Aorta (tissue), 5 donors: Measurements from ENCODE around the gene MRFAP1. TPM values are rescaled to one million over a fixed set of nuclear protein-coding genes. Genes with fewer than 3 reads are reported as not detected.
"Not testable (repeated sequence)": the region's sequence is repeated elsewhere in the genome, so short reads cannot be mapped to it uniquely, and the experiment has no call there.

Experiments used
- ATAC-seq: fragments of 200-7000 bp; cut with Tn5 transposase; one replicate; pipeline ENCODE4 v1.9.1; 2022; ENCODE audit warnings: moderate library complexity; ENCODE audit not compliant: low FRiP score
- DNase-seq, 2 donors: peaks; one replicate each; pipeline ENCODE4 v3.0.0-alpha.2; 2020
- H3K27ac ChIP-seq, 2 donors: one replicate each; pipeline ENCODE4 v1.5.1; 2013; ENCODE audit warnings: low read length in 2 of 2, mild to moderate bottlenecking in 2 of 2, moderate library complexity in 2 of 2, control low read depth in 1 of 2, inconsistent platforms in 1 of 2, low read depth in 1 of 2
- H3K27me3 ChIP-seq, 2 donors: one replicate each; pipeline ENCODE4 v1.6.1; 2013; ENCODE audit warnings: control low read depth in 1 of 2, low read length in 1 of 2, mild to moderate bottlenecking in 1 of 2, moderate library complexity in 1 of 2; ENCODE audit not compliant: insufficient read depth in 2 of 2, control insufficient read depth in 1 of 2
- H3K36me3 ChIP-seq, 2 donors: one replicate each; pipeline ENCODE4 v1.6.1; 2013; ENCODE audit warnings: control low read depth in 1 of 2, low read length in 1 of 2, mild to moderate bottlenecking in 1 of 2; ENCODE audit not compliant: insufficient read depth in 2 of 2, control insufficient read depth in 1 of 2
- H3K4me1 ChIP-seq, 2 donors: one replicate each; pipeline ENCODE4 v1.6.1; 2013; ENCODE audit warnings: low read length in 2 of 2, control low read depth in 1 of 2, mild to moderate bottlenecking in 1 of 2, moderate library complexity in 1 of 2; ENCODE audit not compliant: insufficient read depth in 2 of 2, control insufficient read depth in 1 of 2
- H3K4me3 ChIP-seq, 2 donors: one replicate each; pipeline ENCODE4 v1.5.1; 2013; ENCODE audit warnings: low read length in 2 of 2, control low read depth in 1 of 2, mild to moderate bottlenecking in 1 of 2
- H3K9me3 ChIP-seq: one replicate; pipeline ENCODE4 v1.6.1; 2013; ENCODE audit warnings: mild to moderate bottlenecking, low read length; ENCODE audit not compliant: control insufficient read depth
- WGBS, 2 donors: extraction: QIAGEN DNeasy Blood & Tissue Kit; methylation state at CpG; one replicate each; pipeline ENCODE4 v1.1.7; 2013; 5-methylcytosine and 5-hydroxymethylcytosine counted together
- intact Hi-C, 2 donors: fragments of 100-400 bp; cut with DNase I; formaldehyde crosslinking; loops; one replicate each; pipeline versions ENCODE4 v1.14.2 to v1.15.0; 2022
- polyA plus RNA-seq, 2 donors: library from polyadenylated mRNA; stranded (reverse); fragments of 200-250 nt; gene quantifications; one replicate each; pipeline ENCODE4 v1.2.3, GENCODE V29; 2013
- total RNA-seq, 2 donors: library from RNA; stranded (reverse); fragmentation: NEBNext Ultra II Directional; extraction: Animal tissue kit (Norgen Biotek cat#: 25700); gene quantifications; one replicate each; pipeline ENCODE4 v1.2.1, GENCODE V29; 2021
- donor health status: healthy with polysubstance abuse.
- donor health status: Bipolar disorder and iron deficiency.
- donor health status: DM: no; HTN: no; CAD: no.
- donor health status: DM: no; HTN: no; CAD: no.
- donor health status: DM: yes; HTN: yes; CAD: no.

The MRFAP1 gene
- total and polyA plus RNA-seq, 4 donors = 244 to 419 (median 295) TPM

GRCh38 chr4:6663596-6664393, 23.3 kb downstream of the MRFAP1 start:
- DNase-seq = no peak
- Histone ChIP-seq H3K36me3 (no peaks in the 10 kb centered on the region), H3K27ac (no peak overlapping the region), H3K27me3 (no peaks in the 10 kb centered on the region), H3K4me1 (no peaks in the 10 kb centered on the region), H3K9me3 (no peaks in the 10 kb centered on the region), H3K4me3 (peak overlapping the region; percentile 3 to 36)
- 6 to 8% methylated on average over 44 to 55 of the region's 55 CpGs for WGBS, 2 donors
- ATAC-seq = peak; percentile 26
- intact Hi-C loops = no loop called here

- Histone ChIP-seq H3K27ac (no peak overlapping the region), H3K36me3 (no peaks in the 10 kb centered on the region), H3K4me3 (no peak overlapping the region), H3K27me3 (no peaks in the 10 kb centered on the region), H3K4me1 (no peaks in the 10 kb centered on the region), H3K9me3 (no peaks in the 10 kb centered on the region)
- WGBS, 2 donors = 92 to 96% methylated on average over 9 of the region's 9 CpGs
- intact Hi-C loops = no loop called here
- DNase-seq = no peak
- no peak for ATAC-seq
Measured at GRCh38 chr4:6665320-6665654, 24.8 kb downstream of the MRFAP1 start.

GRCh38 chr4:6668391-6668790, 27.9 kb downstream of the MRFAP1 start:
- DNase-seq (no peak), ATAC-seq (no peak)
- Histone ChIP-seq H3K36me3 (no peaks in the 10 kb centered on the region), H3K9me3 (no peaks in the 10 kb centered on the region), H3K4me3 (no peak overlapping the region), H3K4me1 (no peaks in the 10 kb centered on the region), H3K27ac (no peak overlapping the region), H3K27me3 (no peaks in the 10 kb centered on the region)
- 68 to 77% methylated on average over 11 of the region's 11 CpGs for WGBS, 2 donors
- intact Hi-C loops = no loop called here

- no peaks in the 10 kb centered on the region for H3K27me3 ChIP-seq
- 87 to 92% methylated on average over 1 of the region's 1 CpG for WGBS, 2 donors
- DNase-seq (no peak), ATAC-seq (no peak)
- intact Hi-C loops = no loop called here
- H3K4me1 ChIP-seq = peaks cover 0 to 5% of the 10 kb centered on the region in 2 donors
- H3K9me3 ChIP-seq = no peaks in the 10 kb centered on the region
- no peaks in the 10 kb centered on the region for H3K36me3 ChIP-seq
- H3K4me3 ChIP-seq = no peak overlapping the region
- no peak overlapping the region for H3K27ac ChIP-seq
Measured at GRCh38 chr4:6671648-6672047, 31.2 kb downstream of the MRFAP1 start.

- DNase-seq (no peak), ATAC-seq (no peak)
- H3K9me3 ChIP-seq = no peaks in the 10 kb centered on the region
- peaks cover 0 to 5% of the 10 kb centered on the region in 2 donors for H3K4me1 ChIP-seq
- intact Hi-C loops = no loop called here
- no peak overlapping the region for H3K27ac ChIP-seq
- H3K4me3 ChIP-seq = no peak overlapping the region
- no peaks in the 10 kb centered on the region for H3K27me3 ChIP-seq
- WGBS, 2 donors = 96 to 98% methylated on average over 19 of the region's 19 CpGs
- H3K36me3 ChIP-seq = no peaks in the 10 kb centered on the region
Measured at GRCh38 chr4:6672131-6672530, 31.6 kb downstream of the MRFAP1 start.

- H3K9me3 ChIP-seq, intact Hi-C loops, DNase-seq, H3K27me3 ChIP-seq, ATAC-seq, H3K4me3 ChIP-seq, H3K27ac ChIP-seq, H3K4me1 ChIP-seq, H3K36me3 ChIP-seq: not testable (repeated sequence)
- 97 to 99% methylated on average over 30 to 34 of the region's 34 CpGs for WGBS, 2 donors
Measured at GRCh38 chr4:6672541-6673190, 32.2 kb downstream of the MRFAP1 start.

- ATAC-seq, H3K9me3 ChIP-seq, intact Hi-C loops, DNase-seq, H3K36me3 ChIP-seq, H3K4me1 ChIP-seq, H3K4me3 ChIP-seq, H3K27ac ChIP-seq, H3K27me3 ChIP-seq: not testable (repeated sequence)
- 22 to 40% methylated on average over 14 of the region's 14 CpGs for WGBS, 2 donors
Measured at GRCh38 chr4:6673191-6673659, 32.7 kb downstream of the MRFAP1 start.

GRCh38 chr4:6673660-6674499, 33.4 kb downstream of the MRFAP1 start:
- peak; percentile 97 for ATAC-seq
- H3K27me3 ChIP-seq = no peaks in the 10 kb centered on the region
- peak overlapping the region; percentile 62 to 75 for H3K4me3 ChIP-seq
- DNase-seq = peak; percentile 97 to 98
- peaks cover 0 to 5% of the 10 kb centered on the region in 2 donors for H3K4me1 ChIP-seq
- intact Hi-C loops = no loop called here
- WGBS, 2 donors = 1% methylated on average over 70 to 89 of the region's 89 CpGs
- H3K27ac ChIP-seq = peak overlapping the region in 1 of 2 donors; percentile 49
- no peaks in the 10 kb centered on the region for H3K9me3 ChIP-seq
- H3K36me3 ChIP-seq = no peaks in the 10 kb centered on the region
